ENCODE data around the gene SNX32. TPM values are rescaled to one million over a fixed set of nuclear protein-coding genes. Genes with fewer than 3 reads are reported as not detected.
"Not testable (repeated sequence)": the region's sequence is repeated elsewhere in the genome, so short reads cannot be mapped to it uniquely, and the experiment has no call there.

SNX32 gene
- polyA plus RNA-seq, 3 donors, result 1.3 to 2.7 (median 1.6) TPM

GRCh38 chr11:65822776-65823528, 10.8 kb upstream of the SNX32 start:
- no peak for DNase-seq (ENCODE audit: low read depth in 3 of 3, low spot score in 2 of 3)

GRCh38 chr11:65826984-65827735, 6.6 kb upstream of the SNX32 start:
- DNase-seq (ENCODE audit: low read depth in 3 of 3, low spot score in 2 of 3), result no peak

GRCh38 chr11:65829459-65829858, 4.3 kb upstream of the SNX32 start:
- DNase-seq (ENCODE audit: low read depth in 3 of 3, low spot score in 2 of 3), result no peak

- not testable (repeated sequence) for DNase-seq (ENCODE audit: low read depth in 3 of 3, low spot score in 2 of 3)
Observed at GRCh38 chr11:65832231-65832630, 1.5 kb upstream of the SNX32 start.

- no peak for DNase-seq (ENCODE audit: low read depth in 3 of 3, low spot score in 2 of 3)
Observed at GRCh38 chr11:65834202-65834601, 439 bp downstream of the SNX32 start.

- no peak for DNase-seq (ENCODE audit: low read depth in 3 of 3, low spot score in 2 of 3)
Observed at GRCh38 chr11:65842144-65842543, 8.4 kb downstream of the SNX32 start.

- no peak for DNase-seq (ENCODE audit: low read depth in 3 of 3, low spot score in 2 of 3)
Observed at GRCh38 chr11:65843811-65844210, 10.0 kb downstream of the SNX32 start.

- DNase-seq (ENCODE audit: low read depth in 3 of 3, low spot score in 2 of 3), result no peak
Observed at GRCh38 chr11:65844231-65844872, 10.6 kb downstream of the SNX32 start.

GRCh38 chr11:65847746-65848145, 14.0 kb downstream of the SNX32 start:
- no peak for DNase-seq (ENCODE audit: low read depth in 3 of 3, low spot score in 2 of 3)

- not testable (repeated sequence) for DNase-seq (ENCODE audit: low read depth in 3 of 3, low spot score in 2 of 3)
Observed at GRCh38 chr11:65848693-65849092, 14.9 kb downstream of the SNX32 start.

- DNase-seq (ENCODE audit: low read depth in 3 of 3, low spot score in 2 of 3), result no peak
Observed at GRCh38 chr11:65849366-65849765, 15.6 kb downstream of the SNX32 start.

GRCh38 chr11:65849771-65850216, 16.0 kb downstream of the SNX32 start:
- DNase-seq (ENCODE audit: low read depth in 3 of 3, low spot score in 2 of 3), result no peak

- DNase-seq (ENCODE audit: low read depth in 3 of 3, low spot score in 2 of 3), result no peak
Observed at GRCh38 chr11:65850217-65851082, 16.7 kb downstream of the SNX32 start.

GRCh38 chr11:65851083-65851579, 17.4 kb downstream of the SNX32 start:
- DNase-seq (ENCODE audit: low read depth in 3 of 3, low spot score in 2 of 3), result no peak

- no peak for DNase-seq (ENCODE audit: low read depth in 3 of 3, low spot score in 2 of 3)
Observed at GRCh38 chr11:65851811-65852507, 18.2 kb downstream of the SNX32 start.

GRCh38 chr11:65852508-65853245, 18.9 kb downstream of the SNX32 start:
- DNase-seq (ENCODE audit: low read depth in 3 of 3, low spot score in 2 of 3), result no peak

GRCh38 chr11:65853246-65853979, 19.6 kb downstream of the SNX32 start:
- DNase-seq (ENCODE audit: low read depth in 3 of 3, low spot score in 2 of 3), result no peak

GRCh38 chr11:65854161-65854592, 20.4 kb downstream of the SNX32 start:
- DNase-seq (ENCODE audit: low read depth in 3 of 3, low spot score in 2 of 3), result no peak

Data from right renal cortex interstitium (tissue), 3 donors.